HepG2 (cell line): ENCODE measurements around the gene ISCU. TPM values are rescaled to one million over a fixed set of nuclear protein-coding genes. Genes with fewer than 3 reads are reported as not detected.

Experiments
- ATAC-seq: fragments of 200-7000 bp; cut with Tn5 transposase; 3 replicates; pipeline ENCODE4 v1.9.1; 2020; ENCODE audit warnings: mild to moderate bottlenecking, moderate library complexity
- BruUV-seq: library from RNA; stranded (reverse); fragments of 400-500 nt; replicated peaks from 2 replicates; lab custom pipeline; 2021; lab: Mats Ljungman, UMichigan
- CTCF ChIA-PET: fragments of 300-600 bp; formaldehyde crosslinking; extraction: SDS; loops from one replicate; lab custom pipeline; 2021; ENCODE audit warnings: low total read pairs, inconsistent platforms, low intra/inter-chr PET ratio; lab: Yijun Ruan, JAX
- POLR2A ChIA-PET: fragments of 350-600 bp; sonication (Branson Sonifier 250); formaldehyde crosslinking; loops from one replicate; lab custom pipeline; 2020; ENCODE audit warnings: antibody characterized with exemption, inconsistent platforms; lab: Yijun Ruan, JAX
- DNase-seq: peaks from one replicate; pipeline ENCODE4 v3.0.0-alpha.2; 2015; ENCODE audit warnings: low spot score
- FAIRE-seq: peaks from 3 replicates; lab custom pipeline; 2011; peaks lifted over from hg19 to GRCh38; lab: Jason Lieb, UNC
- H2AFZ ChIP-seq: one replicate; pipeline ENCODE4 v1.6.1; 2011; ENCODE audit warnings: low read length, inconsistent platforms
- H3K27ac ChIP-seq: fragments of 300-600 bp; 3 replicates; pipeline ENCODE4 v1.8.0; 2011; ENCODE audit warnings: mixed run types, mild to moderate bottlenecking, mixed read lengths, low read length, inconsistent platforms; ENCODE audit not compliant: insufficient read depth; ENCODE audit errors: extremely low read length
- H3K27me3 ChIP-seq, 2 experiments: fragments of 200-600 bp in 1 of 2; 2 replicates in 1 of 2; 3 replicates in 1 of 2; pipeline versions ENCODE4 v1.6.0 to v1.8.0; 2011; ENCODE audit warnings: low read length in 2 of 2, mild to moderate bottlenecking in 2 of 2, moderate library complexity in 2 of 2, inconsistent platforms in 1 of 2; ENCODE audit not compliant: insufficient read depth in 2 of 2, control insufficient read depth in 1 of 2
- H3K36me3 ChIP-seq, 2 experiments: fragments of 200-600 bp in 1 of 2; replicated peaks in 1 of 2; 2 replicates in 1 of 2; 3 replicates in 1 of 2; pipeline versions ENCODE4 v1.5.1 to v1.8.0; 2011; ENCODE audit warnings: low read length in 2 of 2, inconsistent platforms in 1 of 2; ENCODE audit not compliant: insufficient read depth in 2 of 2, control insufficient read depth in 1 of 2
- H3K4me1 ChIP-seq: 2 replicates; pipeline ENCODE4 v1.5.1; 2012; ENCODE audit warnings: low read length, inconsistent platforms; ENCODE audit not compliant: insufficient read depth
- H3K4me2 ChIP-seq: 2 replicates; pipeline ENCODE4 v1.6.0; 2011; ENCODE audit warnings: low read depth, low read length, inconsistent platforms
- H3K4me3 ChIP-seq, 3 experiments: fragments of 200-600 bp in 1 of 3; sonication (generic), shearing (Covaris generic) in 1 of 3; replicated peaks in 1 of 3; 2 replicates each; pipeline ENCODE4 v1.5.1; 2011 to 2016; ENCODE audit warnings: low read length in 3 of 3, inconsistent platforms in 2 of 3, low read depth in 2 of 3, mild to moderate bottlenecking in 2 of 3, control low read depth in 1 of 3, mixed read lengths in 1 of 3; ENCODE audit not compliant: insufficient read depth in 1 of 3
- H3K79me2 ChIP-seq: one replicate; pipeline ENCODE4 v1.6.1; 2011; ENCODE audit warnings: low read length, inconsistent platforms; ENCODE audit not compliant: insufficient read depth
- H3K9ac ChIP-seq: 2 replicates; pipeline ENCODE4 v1.6.0; 2011; ENCODE audit warnings: mild to moderate bottlenecking, low read depth, low read length, inconsistent platforms; ENCODE audit not compliant: insufficient read depth
- H3K9me3 ChIP-seq: 2 replicates; pipeline ENCODE4 v1.5.1; 2012; ENCODE audit warnings: mild to moderate bottlenecking, low read length
- H4K20me1 ChIP-seq: 2 replicates; pipeline ENCODE4 v1.6.0; 2011; ENCODE audit warnings: inconsistent platforms, mild to moderate bottlenecking, low read length, moderate library complexity; ENCODE audit not compliant: insufficient read depth
- AGO2 ChIP-seq: fragments of 200-400 bp; formaldehyde crosslinking; optimal IDR thresholded peaks from 2 replicates; pipeline ENCODE3; 2017; ENCODE audit warnings: mild to moderate bottlenecking, low read depth, low read length, moderate library complexity
- ATF4 ChIP-seq, 2 experiments: fragments of 450-650 bp in 1 of 2; sonication (generic) in 1 of 2; formaldehyde crosslinking; IDR thresholded peaks; 2 replicates each; pipeline versions ENCODE4 v1.5.0 to v1.8.0; 2020 to 2022; ENCODE audit warnings: mild to moderate bottlenecking in 1 of 2, missing genetic modification reagents in 1 of 2
- LRRFIP1 ChIP-seq: sonication (generic); formaldehyde crosslinking; conservative IDR thresholded peaks from 2 replicates; pipeline ENCODE4 v1.4.0; 2020; ENCODE audit warnings: missing genetic modification reagents
- MLX ChIP-seq: IDR thresholded peaks from 2 replicates; pipeline ENCODE4 v1.6.1; 2016
- WGBS: methylation state at CpG from one replicate; pipeline ENCODE4 v1.1.6; 2017; ENCODE audit warnings: low lambda C conversion rate; 5-methylcytosine and 5-hydroxymethylcytosine counted together
- in situ Hi-C: cut with HindIII; loops from 2 replicates; pipeline ENCODE4 v1.10.0; 2017; ENCODE audit warnings: low pct_unique_long_range_greater_than_20kb; ENCODE audit not compliant: extremely low pct_ligation_motif_present
- intact Hi-C: fragments of 100-400 bp; cut with micrococcal nuclease; formaldehyde crosslinking; loops from one replicate; pipeline ENCODE4 v1.10.0; 2022; ENCODE audit not compliant: unreplicated experiment
- polyA plus RNA-seq, 8 experiments: library from polyadenylated mRNA; depleted of rRNA in 3 of 8; stranded (reverse) in 7 of 8; unstranded in 1 of 8; fragments of >200 nt; fragmentation: Illumina TruSeq in 4 of 8; extraction: Trizol in 4 of 8; gene quantifications; 2 replicates each; pipeline versions ENCODE4 v1.2.1 to v1.2.3, GENCODE V29; 2011 to 2016; ENCODE audit warnings: low read depth in 4 of 8, missing spikeins in 1 of 8, mixed read lengths in 1 of 8; ENCODE audit not compliant: insufficient read depth in 1 of 8
- total RNA-seq, 5 experiments: library from RNA; depleted of rRNA; stranded (reverse); fragments of >200 nt; fragmentation: Illumina TruSeq; extraction: Trizol; gene quantifications; 2 replicates each; pipeline ENCODE4 v1.2.3, GENCODE V29; 2016; ENCODE audit warnings: low read depth in 1 of 5
- TF ChIP-seq, protein P1 (sequence below): sonication (generic); formaldehyde crosslinking; IDR thresholded peaks from 2 replicates; pipeline ENCODE4 v1.4.0; 2020; ENCODE audit warnings: missing genetic modification reagents

Gene ISCU
- total and polyA plus RNA-seq, 2 of the 13 experiments (the other 11 are each of a cell fraction or from before 2014, with no cell fraction given): 94.4 to 107 TPM

- intact Hi-C loops: no loop called here
- H3K27ac ChIP-seq: no peak overlapping the region
- CTCF ChIA-PET: no interaction called here
- H3K4me2 ChIP-seq: peak overlapping the region; percentile 95
- H3K9ac ChIP-seq: no peak overlapping the region
- H2AFZ ChIP-seq: no peak overlapping the region
- peaks cover 16 to 36% of the 10 kb centered on the region in 2 experiments for H3K36me3 ChIP-seq
- peak; percentile 10; the same call in 1 of the 3 replicates for ATAC-seq
- no peaks in the 10 kb centered on the region for H3K9me3 ChIP-seq
- TF ChIP-seq, protein P1, sequence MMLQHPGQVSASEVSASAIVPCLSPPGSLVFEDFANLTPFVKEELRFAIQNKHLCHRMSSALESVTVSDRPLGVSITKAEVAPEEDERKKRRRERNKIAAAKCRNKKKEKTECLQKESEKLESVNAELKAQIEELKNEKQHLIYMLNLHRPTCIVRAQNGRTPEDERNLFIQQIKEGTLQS (CRISPR knock-in tag): no peak
- TF ChIP-seq AGO2 (peak; percentile 57), MLX (no peak), ATF4 (CRISPR knock-in tag; IDR thresholded peaks at IDR 0.05) (no peak), LRRFIP1 (CRISPR knock-in tag) (no peak)
- TF ChIP-seq, all 625 proteins: peak for 1
- in situ Hi-C loops: no loop called here
- Histone ChIP-seq H4K20me1 (no peaks in the 10 kb centered on the region; the same call in 1 of the 2 replicates), H3K79me2 (no peaks in the 10 kb centered on the region), H3K27me3 (no peaks in the 10 kb centered on the region), H3K4me3 (peak overlapping the region in 1 of 3 experiments; percentile 88; a peak in 1 of 6 replicates), H3K4me1 (peaks cover 19% of the 10 kb centered on the region)
- FAIRE-seq: no peak
- POLR2A ChIA-PET: no interaction called here
- no TSS peak for BruUV-seq
- 95% methylated on average over 14 of the region's 23 CpGs for WGBS
- no peak for DNase-seq
Observed at GRCh38 chr12:108516511-108517275, 45.7 kb upstream of the ISCU start.
